Spleen (tissue), 11 donors: ENCODE results near the gene PBRM1. TPM values are rescaled to one million over a fixed set of nuclear protein-coding genes. Genes with fewer than 3 reads are reported as not detected.

Source experiments
- DNase-seq: peaks from one replicate; pipeline ENCODE4 v3.0.0-alpha.2; 2020
- H3K27ac ChIP-seq, 8 donors: fragments of 200-600 bp; sonication (generic) in 7 of 8; 1 replicate in 4 of 8; 2 replicates in 4 of 8; pipeline versions ENCODE4 v1.5.0 to v1.8.0; 2016 to 2021; ENCODE audit warnings: inconsistent platforms in 4 of 8, mild to moderate bottlenecking in 4 of 8, moderate library complexity in 1 of 8
- H3K27me3 ChIP-seq, 7 donors: fragments of 200-600 bp; sonication (generic) in 6 of 7; replicated peaks in 1 of 7; 1 replicate in 4 of 7; 2 replicates in 3 of 7; pipeline versions ENCODE4 v1.5.0 to v1.8.0; 2016 to 2021; ENCODE audit warnings: inconsistent platforms in 3 of 7, mild to moderate bottlenecking in 1 of 7
- H3K36me3 ChIP-seq, 6 donors: fragments of 200-600 bp; sonication (generic) in 5 of 6; 1 replicate in 4 of 6; 2 replicates in 2 of 6; pipeline versions ENCODE4 v1.5.0 to v1.8.0; 2016 to 2021; ENCODE audit warnings: inconsistent platforms in 2 of 6
- H3K4me1 ChIP-seq, 6 donors: fragments of 200-600 bp; sonication (generic) in 5 of 6; 1 replicate in 3 of 6; 2 replicates in 3 of 6; pipeline versions ENCODE4 v1.5.0 to v1.8.0; 2016 to 2021; ENCODE audit warnings: inconsistent platforms in 3 of 6
- H3K4me3 ChIP-seq, 8 donors: fragments of 200-600 bp; sonication (generic) in 7 of 8; 1 replicate in 4 of 8; 2 replicates in 4 of 8; pipeline versions ENCODE4 v1.5.0 to v1.8.0; 2016 to 2021; ENCODE audit warnings: inconsistent platforms in 4 of 8, mild to moderate bottlenecking in 4 of 8, moderate library complexity in 2 of 8
- H3K9me3 ChIP-seq, 8 donors: fragments of 200-600 bp; sonication (generic) in 7 of 8; 1 replicate in 4 of 8; 2 replicates in 4 of 8; pipeline versions ENCODE4 v1.5.0 to v1.8.0; 2016 to 2021; ENCODE audit warnings: inconsistent platforms in 4 of 8
- POLR2A ChIP-seq, 3 donors: fragments of 450-650 bp; IDR thresholded peaks; one replicate each; pipeline ENCODE4 v1.5.1; 2017; ENCODE audit warnings: antibody characterized with exemption in 3 of 3, mild to moderate bottlenecking in 1 of 3
- POLR2AphosphoS5 ChIP-seq, 3 donors: sonication (generic); formaldehyde crosslinking; IDR thresholded peaks; one replicate each; pipeline ENCODE4 v1.5.1; 2017; ENCODE audit warnings: antibody characterized with exemption in 3 of 3
- WGBS, 5 donors: extraction: QIAGEN DNeasy Blood & Tissue Kit in 3 of 5; methylation state at CpG; one replicate each; pipeline versions ENCODE4 v1.1.5 to v1.1.7; 2013 to 2018; 5-methylcytosine and 5-hydroxymethylcytosine counted together
- intact Hi-C: fragments of 100-400 bp; cut with DNase I; formaldehyde crosslinking; loops from one replicate; pipeline ENCODE4 v1.15.0; 2023; ENCODE audit warnings: low total_unique reads
- polyA plus RNA-seq, 3 donors: library from polyadenylated mRNA; stranded (reverse); fragments of 200-250 nt; gene quantifications; one replicate each; pipeline ENCODE4 v1.2.1, GENCODE V29; 2013
- total RNA-seq, 7 donors: library from RNA; depleted of rRNA in 3 of 7; stranded (reverse); fragments of >200 nt in 3 of 7; fragmentation: NEBNext Ultra II Directional in 4 of 7; extraction: Animal tissue kit (Norgen Biotek cat#: 25700) in 4 of 7; gene quantifications; one replicate each; pipeline versions ENCODE4 v1.1.0 to v1.2.1, GENCODE V29; 2016 to 2021
- TF ChIP-seq, protein P1 (sequence below), 11 experiments: fragments of 200-600 bp in 7 of 11; fragments of 450-650 bp in 4 of 11; sonication (generic) in 4 of 11; IDR thresholded peaks in 8 of 11; conservative IDR thresholded peaks in 3 of 11; 1 replicate in 7 of 11; 2 replicates in 4 of 11; pipeline versions ENCODE4 v1.4.0 to v1.8.0; 2016 to 2021; ENCODE audit warnings: antibody characterized with exemption in 11 of 11, inconsistent platforms in 4 of 11, mild to moderate bottlenecking in 1 of 11
- donor health status: healthy with polysubstance abuse.
- donor health status: DM: no; HTN: no; CAD: no; lungs with moderate emphysema.
- donor health status: DM: no; HTN: no; CAD: no.
- donor health status: Bipolar disorder and iron deficiency.
- donor health status: healthy.
- donor health status: DM: no; HTN: no; CAD: no.
- donor health status: DM: yes; HTN: yes; CAD: no.

Gene PBRM1
- total and polyA plus RNA-seq, 10 donors, result 5.7 to 125 (median 69.5) TPM

DNA sequence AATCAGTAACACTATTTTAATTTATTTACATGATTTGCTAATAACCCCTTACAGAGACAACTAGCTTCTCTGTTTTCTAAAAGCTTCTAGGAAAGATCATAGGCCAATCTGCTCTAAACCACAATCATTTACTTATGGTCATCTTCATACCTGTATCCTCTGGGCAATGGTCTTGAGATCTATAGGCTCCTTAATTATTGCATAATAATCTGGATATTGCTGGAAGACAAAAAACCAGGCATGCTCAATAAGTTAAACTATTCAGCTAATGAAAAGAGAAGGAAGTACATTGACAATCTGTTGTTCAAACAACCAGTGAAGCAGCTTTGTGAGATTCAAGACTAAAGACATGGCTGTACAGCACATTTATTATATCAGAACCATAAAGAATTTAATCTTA is 34.1 kb downstream of the PBRM1 start:
- no peaks in the 10 kb centered on the region for H3K27me3 ChIP-seq
- H3K36me3 ChIP-seq, result peaks cover 3 to 100% (median 90%) of the 10 kb centered on the region in 6 donors
- TF ChIP-seq POLR2AphosphoS5 (IDR thresholded peaks at IDR 0.05) (no peak), POLR2A (IDR thresholded peaks at IDR 0.05) (no peak)
- TF ChIP-seq, protein P1, sequence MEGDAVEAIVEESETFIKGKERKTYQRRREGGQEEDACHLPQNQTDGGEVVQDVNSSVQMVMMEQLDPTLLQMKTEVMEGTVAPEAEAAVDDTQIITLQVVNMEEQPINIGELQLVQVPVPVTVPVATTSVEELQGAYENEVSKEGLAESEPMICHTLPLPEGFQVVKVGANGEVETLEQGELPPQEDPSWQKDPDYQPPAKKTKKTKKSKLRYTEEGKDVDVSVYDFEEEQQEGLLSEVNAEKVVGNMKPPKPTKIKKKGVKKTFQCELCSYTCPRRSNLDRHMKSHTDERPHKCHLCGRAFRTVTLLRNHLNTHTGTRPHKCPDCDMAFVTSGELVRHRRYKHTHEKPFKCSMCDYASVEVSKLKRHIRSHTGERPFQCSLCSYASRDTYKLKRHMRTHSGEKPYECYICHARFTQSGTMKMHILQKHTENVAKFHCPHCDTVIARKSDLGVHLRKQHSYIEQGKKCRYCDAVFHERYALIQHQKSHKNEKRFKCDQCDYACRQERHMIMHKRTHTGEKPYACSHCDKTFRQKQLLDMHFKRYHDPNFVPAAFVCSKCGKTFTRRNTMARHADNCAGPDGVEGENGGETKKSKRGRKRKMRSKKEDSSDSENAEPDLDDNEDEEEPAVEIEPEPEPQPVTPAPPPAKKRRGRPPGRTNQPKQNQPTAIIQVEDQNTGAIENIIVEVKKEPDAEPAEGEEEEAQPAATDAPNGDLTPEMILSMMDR (IDR thresholded peaks at IDR 0.05 in 8 of 11, conservative IDR thresholded peaks at IDR 0.05 in 3 of 11), result no peak
- no peaks in the 10 kb centered on the region for H3K9me3 ChIP-seq
- H3K27ac ChIP-seq, result no peak overlapping the region
- H3K4me1 ChIP-seq, result no peaks in the 10 kb centered on the region
- no peak overlapping the region for H3K4me3 ChIP-seq
- no peak for DNase-seq
- intact Hi-C loops, result no loop called here

DNA sequence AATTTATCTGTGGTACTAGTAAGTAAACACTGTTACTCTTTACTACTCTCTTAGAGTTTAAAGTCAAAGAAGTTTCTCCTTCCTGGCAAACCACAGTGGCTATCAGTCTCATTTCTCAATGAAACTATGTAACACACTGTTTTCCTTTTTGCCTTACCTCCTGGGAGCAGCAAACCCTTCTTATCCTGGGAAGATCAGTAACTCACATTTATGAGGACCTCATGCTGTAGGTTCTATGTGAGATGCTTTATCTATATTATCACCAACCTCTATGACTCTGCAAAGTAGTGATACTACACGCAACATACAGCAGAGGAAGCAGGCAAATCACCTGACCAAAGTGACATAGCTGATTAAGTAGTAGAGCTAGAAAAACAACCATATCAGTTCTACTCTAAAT is 35.3 kb downstream of the PBRM1 start:
- DNase-seq, result no peak
- H3K4me3 ChIP-seq, result no peak overlapping the region
- peaks cover 0 to 100% (median 87%) of the 10 kb centered on the region in 6 donors for H3K36me3 ChIP-seq
- intact Hi-C loops, result no loop called here
- no peaks in the 10 kb centered on the region for H3K4me1 ChIP-seq
- H3K27ac ChIP-seq, result peak overlapping the region in 2 of 8 donors; percentile 33 to 38
- 72 to 91% (median 90%) methylated on average over 1 of the region's 1 CpG for WGBS, 5 donors
- H3K27me3 ChIP-seq, result no peaks in the 10 kb centered on the region
- TF ChIP-seq, protein P1 (IDR thresholded peaks at IDR 0.05 in 8 of 11, conservative IDR thresholded peaks at IDR 0.05 in 3 of 11), result no peak
- TF ChIP-seq POLR2A (IDR thresholded peaks at IDR 0.05) (no peak), POLR2AphosphoS5 (IDR thresholded peaks at IDR 0.05) (no peak)
- H3K9me3 ChIP-seq, result no peaks in the 10 kb centered on the region

- peak overlapping the region in 3 of 8 donors; percentile 33 to 44 (median 38) for H3K27ac ChIP-seq
- DNase-seq, result no peak
- 73 to 91% (median 85%) methylated on average over 5 of the region's 5 CpGs for WGBS, 5 donors
- no peak overlapping the region for H3K4me3 ChIP-seq
- no peaks in the 10 kb centered on the region for H3K27me3 ChIP-seq
- H3K9me3 ChIP-seq, result no peaks in the 10 kb centered on the region
- H3K36me3 ChIP-seq, result peaks cover 0 to 100% (median 86%) of the 10 kb centered on the region in 6 donors
- intact Hi-C loops, result no loop called here
- no peak for TF ChIP-seq POLR2AphosphoS5 (IDR thresholded peaks at IDR 0.05)
- TF ChIP-seq POLR2A (IDR thresholded peaks at IDR 0.05), result no peak
- TF ChIP-seq, protein P1 (IDR thresholded peaks at IDR 0.05 in 8 of 11, conservative IDR thresholded peaks at IDR 0.05 in 3 of 11), result no peak
- no peaks in the 10 kb centered on the region for H3K4me1 ChIP-seq
Observed at GRCh38 chr3:52649461-52650210, 36.1 kb downstream of the PBRM1 start.

- no peaks in the 10 kb centered on the region for H3K4me1 ChIP-seq
- peaks cover 0 to 100% (median 85%) of the 10 kb centered on the region in 6 donors for H3K36me3 ChIP-seq
- no peak for DNase-seq
- intact Hi-C loops, result no loop called here
- WGBS, 5 donors, result 95 to 98% (median 95%) methylated on average over 6 of the region's 6 CpGs
- H3K9me3 ChIP-seq, result no peaks in the 10 kb centered on the region
- no peak overlapping the region for H3K4me3 ChIP-seq
- H3K27me3 ChIP-seq, result no peaks in the 10 kb centered on the region
- TF ChIP-seq POLR2A (IDR thresholded peaks at IDR 0.05) (no peak), POLR2AphosphoS5 (IDR thresholded peaks at IDR 0.05) (no peak)
- TF ChIP-seq, protein P1 (IDR thresholded peaks at IDR 0.05 in 8 of 11, conservative IDR thresholded peaks at IDR 0.05 in 3 of 11), result no peak
- H3K27ac ChIP-seq, result no peak overlapping the region
Observed at GRCh38 chr3:52645549-52645948, 40.2 kb downstream of the PBRM1 start.
